ENCODE data around the gene CILP. TPM values are rescaled to one million over a fixed set of nuclear protein-coding genes. Genes with fewer than 3 reads are reported as not detected.

CILP gene
- total RNA-seq, 1 experiment from 2014 or later, result not detected

DNA sequence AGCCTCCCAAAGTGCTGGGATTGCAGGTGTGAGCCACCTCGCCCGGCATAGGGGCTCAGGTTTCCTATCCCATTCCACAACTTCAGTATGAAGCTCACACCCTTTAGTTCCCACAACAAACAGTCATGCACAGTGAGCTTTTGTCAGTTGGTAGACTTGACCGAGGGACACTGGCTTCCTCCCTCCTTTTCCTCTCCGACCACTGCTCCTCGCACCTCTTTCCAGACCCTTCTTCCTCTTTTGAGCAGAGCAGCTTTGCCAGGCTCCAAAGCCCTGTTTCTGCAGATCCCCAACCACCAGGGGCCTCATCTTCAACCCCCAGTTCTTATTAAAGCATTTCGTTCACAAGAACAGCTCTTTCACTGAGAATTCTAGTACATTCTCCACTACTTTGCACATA, 12.7 kb upstream of the CILP start:
- Mint-ChIP-seq H3K27me3 (ENCODE audit: low read depth) (no peaks in the 10 kb centered on the region; the same call in 1 of the 2 replicates), H3K9me3 (no peaks in the 10 kb centered on the region), H3K4me1 (peaks cover 8% of the 10 kb centered on the region), H3K27ac (no peak overlapping the region), H3K4me3 (no peak overlapping the region), H3K36me3 (no peaks in the 10 kb centered on the region)
- POLR2A ChIA-PET, result interaction anchor here (1.1 kb wide), 1 partner anchor 52 kb away, joined by 3 read pairs; no protein-coding TSS in a partner anchor
- TF ChIP-seq ZNF416 (CRISPR knock-in tag; IDR thresholded peaks at IDR 0.05), result no peak
- no peak for TF ChIP-seq ZNF317 (CRISPR knock-in tag; IDR thresholded peaks at IDR 0.05; ENCODE audit: borderline replicate concordance, low read depth)
- TF ChIP-seq, protein P1, sequence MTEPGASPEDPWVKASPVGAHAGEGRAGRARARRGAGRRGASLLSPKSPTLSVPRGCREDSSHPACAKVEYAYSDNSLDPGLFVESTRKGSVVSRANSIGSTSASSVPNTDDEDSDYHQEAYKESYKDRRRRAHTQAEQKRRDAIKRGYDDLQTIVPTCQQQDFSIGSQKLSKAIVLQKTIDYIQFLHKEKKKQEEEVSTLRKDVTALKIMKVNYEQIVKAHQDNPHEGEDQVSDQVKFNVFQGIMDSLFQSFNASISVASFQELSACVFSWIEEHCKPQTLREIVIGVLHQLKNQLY (CRISPR knock-in tag; IDR thresholded peaks at IDR 0.05), result no peak
- no peak for TF ChIP-seq CREB1 (CRISPR knock-in tag; IDR thresholded peaks at IDR 0.05)
- no peak for TF ChIP-seq ZNF671 (CRISPR knock-in tag; IDR thresholded peaks at IDR 0.05)
- no peak for TF ChIP-seq ZNF121 (CRISPR knock-in tag; IDR thresholded peaks at IDR 0.05)
- TF ChIP-seq, protein P2, sequence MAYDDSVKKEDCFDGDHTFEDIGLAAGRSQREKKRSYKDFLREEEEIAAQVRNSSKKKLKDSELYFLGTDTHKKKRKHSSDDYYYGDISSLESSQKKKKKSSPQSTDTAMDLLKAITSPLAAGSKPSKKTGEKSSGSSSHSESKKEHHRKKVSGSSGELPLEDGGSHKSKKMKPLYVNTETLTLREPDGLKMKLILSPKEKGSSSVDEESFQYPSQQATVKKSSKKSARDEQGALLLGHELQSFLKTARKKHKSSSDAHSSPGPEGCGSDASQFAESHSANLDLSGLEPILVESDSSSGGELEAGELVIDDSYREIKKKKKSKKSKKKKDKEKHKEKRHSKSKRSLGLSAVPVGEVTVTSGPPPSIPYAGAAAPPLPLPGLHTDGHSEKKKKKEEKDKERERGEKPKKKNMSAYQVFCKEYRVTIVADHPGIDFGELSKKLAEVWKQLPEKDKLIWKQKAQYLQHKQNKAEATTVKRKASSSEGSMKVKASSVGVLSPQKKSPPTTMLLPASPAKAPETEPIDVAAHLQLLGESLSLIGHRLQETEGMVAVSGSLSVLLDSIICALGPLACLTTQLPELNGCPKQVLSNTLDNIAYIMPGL (CRISPR knock-in tag; IDR thresholded peaks at IDR 0.05), result no peak
- TF ChIP-seq, protein P3, sequence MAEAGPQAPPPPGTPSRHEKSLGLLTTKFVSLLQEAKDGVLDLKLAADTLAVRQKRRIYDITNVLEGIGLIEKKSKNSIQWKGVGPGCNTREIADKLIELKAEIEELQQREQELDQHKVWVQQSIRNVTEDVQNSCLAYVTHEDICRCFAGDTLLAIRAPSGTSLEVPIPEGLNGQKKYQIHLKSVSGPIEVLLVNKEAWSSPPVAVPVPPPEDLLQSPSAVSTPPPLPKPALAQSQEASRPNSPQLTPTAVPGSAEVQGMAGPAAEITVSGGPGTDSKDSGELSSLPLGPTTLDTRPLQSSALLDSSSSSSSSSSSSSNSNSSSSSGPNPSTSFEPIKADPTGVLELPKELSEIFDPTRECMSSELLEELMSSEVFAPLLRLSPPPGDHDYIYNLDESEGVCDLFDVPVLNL (CRISPR knock-in tag; IDR thresholded peaks at IDR 0.05; ENCODE audit: borderline replicate concordance, low read depth), result no peak
- TF ChIP-seq, protein P4, sequence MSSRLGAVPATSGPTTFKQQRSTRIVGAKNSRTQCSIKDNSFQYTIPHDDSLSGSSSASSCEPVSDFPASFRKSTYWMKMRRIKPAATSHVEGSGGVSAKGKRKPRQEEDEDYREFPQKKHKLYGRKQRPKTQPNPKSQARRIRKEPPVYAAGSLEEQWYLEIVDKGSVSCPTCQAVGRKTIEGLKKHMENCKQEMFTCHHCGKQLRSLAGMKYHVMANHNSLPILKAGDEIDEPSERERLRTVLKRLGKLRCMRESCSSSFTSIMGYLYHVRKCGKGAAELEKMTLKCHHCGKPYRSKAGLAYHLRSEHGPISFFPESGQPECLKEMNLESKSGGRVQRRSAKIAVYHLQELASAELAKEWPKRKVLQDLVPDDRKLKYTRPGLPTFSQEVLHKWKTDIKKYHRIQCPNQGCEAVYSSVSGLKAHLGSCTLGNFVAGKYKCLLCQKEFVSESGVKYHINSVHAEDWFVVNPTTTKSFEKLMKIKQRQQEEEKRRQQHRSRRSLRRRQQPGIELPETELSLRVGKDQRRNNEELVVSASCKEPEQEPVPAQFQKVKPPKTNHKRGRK (CRISPR knock-in tag; IDR thresholded peaks at IDR 0.05; ENCODE audit: borderline replicate concordance), result no peak
- TF ChIP-seq TEAD1 (CRISPR knock-in tag; IDR thresholded peaks at IDR 0.05), result no peak
- TF ChIP-seq TCF7 (CRISPR knock-in tag; IDR thresholded peaks at IDR 0.05; ENCODE audit: low read depth), result no peak
- TF ChIP-seq, protein P5, sequence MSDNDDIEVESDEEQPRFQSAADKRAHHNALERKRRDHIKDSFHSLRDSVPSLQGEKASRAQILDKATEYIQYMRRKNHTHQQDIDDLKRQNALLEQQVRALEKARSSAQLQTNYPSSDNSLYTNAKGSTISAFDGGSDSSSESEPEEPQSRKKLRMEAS (CRISPR knock-in tag; IDR thresholded peaks at IDR 0.05), result no peak
- TF ChIP-seq, protein P6, sequence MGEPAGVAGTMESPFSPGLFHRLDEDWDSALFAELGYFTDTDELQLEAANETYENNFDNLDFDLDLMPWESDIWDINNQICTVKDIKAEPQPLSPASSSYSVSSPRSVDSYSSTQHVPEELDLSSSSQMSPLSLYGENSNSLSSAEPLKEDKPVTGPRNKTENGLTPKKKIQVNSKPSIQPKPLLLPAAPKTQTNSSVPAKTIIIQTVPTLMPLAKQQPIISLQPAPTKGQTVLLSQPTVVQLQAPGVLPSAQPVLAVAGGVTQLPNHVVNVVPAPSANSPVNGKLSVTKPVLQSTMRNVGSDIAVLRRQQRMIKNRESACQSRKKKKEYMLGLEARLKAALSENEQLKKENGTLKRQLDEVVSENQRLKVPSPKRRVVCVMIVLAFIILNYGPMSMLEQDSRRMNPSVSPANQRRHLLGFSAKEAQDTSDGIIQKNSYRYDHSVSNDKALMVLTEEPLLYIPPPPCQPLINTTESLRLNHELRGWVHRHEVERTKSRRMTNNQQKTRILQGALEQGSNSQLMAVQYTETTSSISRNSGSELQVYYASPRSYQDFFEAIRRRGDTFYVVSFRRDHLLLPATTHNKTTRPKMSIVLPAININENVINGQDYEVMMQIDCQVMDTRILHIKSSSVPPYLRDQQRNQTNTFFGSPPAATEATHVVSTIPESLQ (CRISPR knock-in tag; IDR thresholded peaks at IDR 0.05), result no peak
- TF ChIP-seq, protein P7, sequence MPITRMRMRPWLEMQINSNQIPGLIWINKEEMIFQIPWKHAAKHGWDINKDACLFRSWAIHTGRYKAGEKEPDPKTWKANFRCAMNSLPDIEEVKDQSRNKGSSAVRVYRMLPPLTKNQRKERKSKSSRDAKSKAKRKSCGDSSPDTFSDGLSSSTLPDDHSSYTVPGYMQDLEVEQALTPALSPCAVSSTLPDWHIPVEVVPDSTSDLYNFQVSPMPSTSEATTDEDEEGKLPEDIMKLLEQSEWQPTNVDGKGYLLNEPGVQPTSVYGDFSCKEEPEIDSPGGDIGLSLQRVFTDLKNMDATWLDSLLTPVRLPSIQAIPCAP (CRISPR knock-in tag; IDR thresholded peaks at IDR 0.05), result no peak
- TF ChIP-seq IRF2 (CRISPR knock-in tag; IDR thresholded peaks at IDR 0.05; ENCODE audit: borderline replicate concordance, low read depth), result no peak
- TF ChIP-seq, protein P8, sequence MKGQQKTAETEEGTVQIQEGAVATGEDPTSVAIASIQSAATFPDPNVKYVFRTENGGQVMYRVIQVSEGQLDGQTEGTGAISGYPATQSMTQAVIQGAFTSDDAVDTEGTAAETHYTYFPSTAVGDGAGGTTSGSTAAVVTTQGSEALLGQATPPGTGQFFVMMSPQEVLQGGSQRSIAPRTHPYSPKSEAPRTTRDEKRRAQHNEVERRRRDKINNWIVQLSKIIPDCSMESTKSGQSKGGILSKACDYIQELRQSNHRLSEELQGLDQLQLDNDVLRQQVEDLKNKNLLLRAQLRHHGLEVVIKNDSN (CRISPR knock-in tag; IDR thresholded peaks at IDR 0.05), result no peak
- TF ChIP-seq, protein P9, sequence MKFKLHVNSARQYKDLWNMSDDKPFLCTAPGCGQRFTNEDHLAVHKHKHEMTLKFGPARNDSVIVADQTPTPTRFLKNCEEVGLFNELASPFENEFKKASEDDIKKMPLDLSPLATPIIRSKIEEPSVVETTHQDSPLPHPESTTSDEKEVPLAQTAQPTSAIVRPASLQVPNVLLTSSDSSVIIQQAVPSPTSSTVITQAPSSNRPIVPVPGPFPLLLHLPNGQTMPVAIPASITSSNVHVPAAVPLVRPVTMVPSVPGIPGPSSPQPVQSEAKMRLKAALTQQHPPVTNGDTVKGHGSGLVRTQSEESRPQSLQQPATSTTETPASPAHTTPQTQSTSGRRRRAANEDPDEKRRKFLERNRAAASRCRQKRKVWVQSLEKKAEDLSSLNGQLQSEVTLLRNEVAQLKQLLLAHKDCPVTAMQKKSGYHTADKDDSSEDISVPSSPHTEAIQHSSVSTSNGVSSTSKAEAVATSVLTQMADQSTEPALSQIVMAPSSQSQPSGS (CRISPR knock-in tag; IDR thresholded peaks at IDR 0.05; ENCODE audit: borderline replicate concordance, low read depth), result no peak
- TF ChIP-seq NFATC4 (CRISPR knock-in tag; IDR thresholded peaks at IDR 0.05), result no peak
- DNase-seq (ENCODE audit: low spot score) (no peak), ATAC-seq (no peak)
- CTCF ChIA-PET, result interaction anchor here (0.6 to 1.0 kb wide), 3 partner anchors 12 to 558 kb away, joined by 3 to 6 read pairs (median 4); partner anchors contain the start of gene CILP

Measured in WTC11 (cell line).